GM12801 (cell line): ENCODE measurements around the gene CIRBP.

Experiments used
- TF ChIP-seq, protein P1 (sequence below): IDR thresholded peaks from one replicate; pipeline ENCODE4 v1.5.1; 2011; ENCODE audit warnings: control low read depth; ENCODE audit not compliant: insufficient read length; ENCODE audit errors: extremely low read depth

The CIRBP gene

DNA sequence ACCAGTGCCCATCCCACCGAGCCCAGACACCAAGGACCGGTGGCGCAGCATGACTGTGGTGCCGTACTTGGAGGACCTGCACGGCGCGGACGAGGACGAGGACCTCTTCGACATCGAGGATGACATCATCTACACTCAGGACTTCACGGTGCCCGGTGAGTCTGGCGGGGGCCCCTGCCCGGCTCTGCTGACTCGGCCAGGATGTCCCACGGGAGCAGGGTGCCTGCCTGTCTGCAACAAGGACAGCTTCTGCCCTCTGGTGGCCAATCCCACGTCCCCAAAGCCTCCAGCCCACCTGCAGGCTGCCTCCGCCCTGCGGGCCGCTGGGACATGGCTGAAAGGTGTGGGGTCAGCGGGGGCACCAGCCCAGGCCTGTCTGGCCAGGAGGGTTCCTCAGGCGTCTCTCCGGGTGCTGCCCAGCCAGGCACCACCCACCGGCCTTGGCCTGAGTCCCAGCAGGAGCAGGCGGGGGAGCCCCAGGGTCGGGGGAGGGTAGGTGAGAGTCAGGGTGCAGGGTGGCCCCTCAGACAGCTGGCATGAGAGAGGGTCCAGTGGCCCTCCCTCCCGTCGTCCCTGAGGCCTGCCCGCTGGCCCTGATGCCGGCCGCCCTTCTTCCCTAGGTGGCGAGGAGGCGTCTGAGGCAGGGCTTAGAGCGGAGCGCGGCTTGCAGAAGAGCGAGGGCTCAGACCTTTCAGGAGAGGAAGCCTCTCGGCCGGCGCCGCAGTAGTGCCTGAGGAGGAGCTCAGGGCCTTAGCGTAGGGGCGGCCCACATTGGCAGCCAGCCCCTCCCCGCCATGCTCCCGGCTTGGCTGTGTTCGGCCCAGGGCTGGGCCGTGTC, 45.9 kb upstream of the CIRBP start:
- TF ChIP-seq, protein P1, sequence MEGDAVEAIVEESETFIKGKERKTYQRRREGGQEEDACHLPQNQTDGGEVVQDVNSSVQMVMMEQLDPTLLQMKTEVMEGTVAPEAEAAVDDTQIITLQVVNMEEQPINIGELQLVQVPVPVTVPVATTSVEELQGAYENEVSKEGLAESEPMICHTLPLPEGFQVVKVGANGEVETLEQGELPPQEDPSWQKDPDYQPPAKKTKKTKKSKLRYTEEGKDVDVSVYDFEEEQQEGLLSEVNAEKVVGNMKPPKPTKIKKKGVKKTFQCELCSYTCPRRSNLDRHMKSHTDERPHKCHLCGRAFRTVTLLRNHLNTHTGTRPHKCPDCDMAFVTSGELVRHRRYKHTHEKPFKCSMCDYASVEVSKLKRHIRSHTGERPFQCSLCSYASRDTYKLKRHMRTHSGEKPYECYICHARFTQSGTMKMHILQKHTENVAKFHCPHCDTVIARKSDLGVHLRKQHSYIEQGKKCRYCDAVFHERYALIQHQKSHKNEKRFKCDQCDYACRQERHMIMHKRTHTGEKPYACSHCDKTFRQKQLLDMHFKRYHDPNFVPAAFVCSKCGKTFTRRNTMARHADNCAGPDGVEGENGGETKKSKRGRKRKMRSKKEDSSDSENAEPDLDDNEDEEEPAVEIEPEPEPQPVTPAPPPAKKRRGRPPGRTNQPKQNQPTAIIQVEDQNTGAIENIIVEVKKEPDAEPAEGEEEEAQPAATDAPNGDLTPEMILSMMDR, result no peak

DNA sequence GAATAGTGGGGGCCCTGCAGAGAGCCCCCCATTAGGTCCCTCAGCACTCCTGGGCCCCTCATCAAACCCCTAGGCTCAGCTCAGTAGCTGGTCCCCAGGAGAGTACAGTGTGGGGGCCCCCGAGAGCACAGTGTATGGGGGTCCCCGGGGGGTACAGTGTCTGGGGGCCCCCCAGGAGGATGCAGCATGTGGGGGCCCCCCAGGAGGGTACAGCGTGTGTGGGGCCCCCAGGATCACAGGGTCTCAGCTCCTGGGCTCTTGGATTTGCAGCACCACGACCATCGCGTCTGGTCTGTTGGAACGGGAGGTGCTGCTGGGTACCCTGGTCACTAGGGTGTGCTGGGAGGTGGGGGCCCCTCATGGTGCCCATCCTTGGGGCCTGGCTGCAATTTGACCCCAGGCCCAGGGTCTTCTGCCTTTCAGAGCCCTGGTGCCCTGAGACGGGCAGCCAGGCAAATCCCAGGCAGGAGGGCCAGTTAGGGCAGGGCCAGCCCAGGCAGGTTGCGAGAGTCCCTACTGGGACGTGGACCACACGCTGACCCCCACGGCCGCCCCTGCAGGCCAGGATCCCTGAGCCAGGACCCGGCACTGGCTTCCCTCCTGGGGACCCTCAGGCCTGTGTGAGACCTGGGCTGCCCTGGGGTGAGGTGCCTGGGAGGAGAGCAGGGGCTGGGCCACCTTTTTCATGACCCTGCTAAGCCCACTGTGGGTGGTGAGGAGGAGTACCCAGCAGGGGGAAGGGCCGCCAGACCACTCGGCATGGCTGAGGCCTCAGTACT, 44.9 kb upstream of the CIRBP start:
- TF ChIP-seq, protein P1, result no peak

- TF ChIP-seq, protein P1, result no peak
Observed at GRCh38 chr19:1224847-1225246, 44.3 kb upstream of the CIRBP start.

DNA sequence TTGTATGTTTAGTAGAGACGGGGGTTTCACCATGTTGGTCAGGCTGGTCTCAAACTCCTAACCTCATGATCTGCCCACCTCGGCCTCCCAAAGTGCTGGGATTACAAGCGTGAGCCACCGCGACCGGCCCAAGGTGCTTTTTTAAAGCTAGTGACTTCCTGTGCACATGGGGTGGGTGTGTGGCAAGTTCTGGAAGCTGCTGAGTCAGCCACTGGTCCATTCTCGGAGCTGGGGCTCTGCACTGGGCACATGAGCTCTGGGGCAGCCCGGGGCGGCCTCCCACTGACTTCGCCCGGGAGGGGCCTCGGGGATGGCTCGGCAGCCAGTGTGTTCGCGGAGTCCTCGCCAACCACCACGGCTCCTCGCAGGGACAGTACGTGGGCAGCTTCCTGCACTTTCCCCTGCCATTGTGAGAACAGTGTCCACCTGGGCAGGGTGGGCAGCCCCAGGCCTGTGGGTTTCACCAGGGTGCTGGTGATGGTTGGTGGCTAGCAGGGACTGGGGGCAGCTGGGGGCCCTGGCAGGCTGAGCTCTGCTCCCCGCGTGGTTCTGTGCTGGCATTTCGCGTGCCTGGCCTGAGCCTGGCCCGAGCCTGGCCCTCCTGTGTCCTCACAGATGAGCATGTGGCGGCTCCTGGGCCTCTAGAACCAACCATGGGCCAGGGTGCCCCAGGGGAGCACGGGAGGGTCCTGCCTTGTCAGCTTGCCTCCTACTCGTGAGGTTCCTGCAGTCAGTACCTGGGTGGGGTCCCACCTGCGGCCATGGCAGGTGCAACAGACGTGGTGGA, 43.5 kb upstream of the CIRBP start:
- TF ChIP-seq, protein P1, result no peak

GRCh38 chr19:1226227-1226518, 43.0 kb upstream of the CIRBP start:
- TF ChIP-seq, protein P1, result no peak

DNA sequence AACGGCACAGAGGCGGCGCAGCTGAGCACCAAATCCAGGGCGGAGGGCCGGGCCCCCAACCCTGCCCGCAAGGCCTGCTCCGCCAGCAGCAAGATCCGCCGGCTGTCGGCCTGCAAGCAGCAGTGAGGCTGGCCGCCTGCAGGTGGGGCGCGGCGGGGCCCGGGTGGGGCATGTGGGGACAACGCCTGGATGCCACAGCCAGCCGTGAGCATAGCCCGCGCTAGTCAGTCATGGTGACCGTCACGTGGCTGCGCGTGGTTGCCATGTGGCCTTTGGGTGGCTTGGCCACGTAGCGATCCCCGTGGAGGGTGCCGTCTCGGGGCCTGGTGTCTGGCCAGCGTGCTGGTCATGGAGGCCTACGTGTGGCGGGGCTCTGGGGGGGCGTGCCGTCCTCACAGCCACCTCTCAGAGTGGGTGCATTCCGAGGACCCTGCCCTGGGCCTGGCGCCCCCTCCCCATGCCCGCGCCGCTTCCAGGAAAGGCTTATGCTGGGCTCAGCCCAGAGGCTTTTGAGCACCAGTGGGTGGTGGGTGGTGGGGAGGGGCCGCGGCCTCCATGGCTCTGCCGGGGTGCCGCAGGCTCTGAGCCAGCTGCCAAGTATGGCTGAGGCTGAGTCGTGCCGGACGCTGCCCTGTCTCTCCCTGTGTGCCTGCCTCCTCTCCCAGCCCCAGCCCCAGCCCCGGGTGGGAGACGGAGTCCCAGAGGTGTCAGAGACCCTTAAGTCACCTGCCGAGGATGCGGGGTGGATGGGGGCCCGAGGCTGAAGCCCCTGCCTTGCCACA, 42.4 kb upstream of the CIRBP start:
- TF ChIP-seq, protein P1, result no peak
